ENCODE data around the gene UBE2J2.

DNA sequence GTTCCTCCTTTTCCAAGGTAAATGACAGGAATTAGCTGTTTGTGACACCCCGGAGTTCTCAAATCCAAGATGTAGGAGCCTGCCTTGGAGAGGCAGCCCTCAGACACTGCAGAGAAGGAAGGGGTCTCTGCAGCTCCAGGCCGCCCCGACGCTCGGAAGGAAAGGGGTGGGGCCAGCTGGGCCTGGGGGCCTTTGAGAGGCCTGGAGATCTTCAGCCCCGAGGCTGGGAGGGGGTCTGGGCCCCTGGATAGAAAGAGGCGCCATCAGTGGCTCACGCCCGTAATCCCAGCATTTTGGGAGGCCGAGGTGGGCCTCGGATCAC lies 66.1 kb downstream of the UBE2J2 start:
- no peak for TF ChIP-seq EZH2 (IDR thresholded peaks at IDR 0.05; ENCODE audit: insufficient read depth, poor library complexity, severe bottlenecking)
- TF ChIP-seq EZH2phosphoT487 (IDR thresholded peaks at IDR 0.05; ENCODE audit: insufficient read depth, low read depth): no peak
